ENCODE measurements around the gene CFAP251.
"Not testable (repeated sequence)": the region's sequence is repeated elsewhere in the genome, so short reads cannot be mapped to it uniquely, and the experiment has no call there.

Gene CFAP251

GRCh38 chr12:121917950-121918678 lies at the start of gene CFAP251:
CFAP251 (plus strand) TSS chr12:121918592; CDS start chr12:121921306, 2,714 bp downstream.
- peak; percentile 96 for DNase-seq

- not testable (repeated sequence) for DNase-seq
Measured at GRCh38 chr12:121869229-121869628, 49.2 kb upstream of the CFAP251 start.

- DNase-seq = no peak
Measured at GRCh38 chr12:121871467-121871866, 46.9 kb upstream of the CFAP251 start.

GRCh38 chr12:121872546-121873215 lies 45.7 kb upstream of the CFAP251 start:
- peak; percentile 12 to 31 for DNase-seq

GRCh38 chr12:121873216-121873569 lies 45.2 kb upstream of the CFAP251 start:
- no peak for DNase-seq

- no peak for DNase-seq
Measured at GRCh38 chr12:121874071-121874470, 44.3 kb upstream of the CFAP251 start.

GRCh38 chr12:121875582-121875981 lies 42.8 kb upstream of the CFAP251 start:
- no peak for DNase-seq

- DNase-seq = not testable (repeated sequence)
Measured at GRCh38 chr12:121876080-121876447, 42.3 kb upstream of the CFAP251 start.

GRCh38 chr12:121883315-121883660 lies 35.1 kb upstream of the CFAP251 start:
- no peak for DNase-seq

GRCh38 chr12:121885129-121885528 lies 33.3 kb upstream of the CFAP251 start:
- not testable (repeated sequence) for DNase-seq

- no peak for DNase-seq
Measured at GRCh38 chr12:121888083-121888477, 30.3 kb upstream of the CFAP251 start.

GRCh38 chr12:121888478-121889273 lies 29.7 kb upstream of the CFAP251 start, which contains the start of gene PSMD9:
PSMD9 (plus strand) TSS chr12:121888790; CDS start chr12:121888857, 67 bp downstream.
- DNase-seq = peak; percentile 99

GRCh38 chr12:121889274-121889624 lies 29.1 kb upstream of the CFAP251 start:
- peak; percentile 11 to 27 for DNase-seq

GRCh38 chr12:121889661-121890060 lies 28.7 kb upstream of the CFAP251 start:
- DNase-seq = not testable (repeated sequence)

- DNase-seq = no peak
Measured at GRCh38 chr12:121892673-121893561, 25.5 kb upstream of the CFAP251 start.

- peak in 1 of 2 experiments; percentile 39 for DNase-seq
Measured at GRCh38 chr12:121893961-121894460, 24.4 kb upstream of the CFAP251 start.

GRCh38 chr12:121894633-121895032 lies 23.8 kb upstream of the CFAP251 start:
- DNase-seq = no peak

GRCh38 chr12:121898287-121898686 lies 20.1 kb upstream of the CFAP251 start:
- no peak for DNase-seq

- no peak for DNase-seq
Measured at GRCh38 chr12:121899590-121899989, 18.8 kb upstream of the CFAP251 start.

GRCh38 chr12:121903202-121903601 lies 15.2 kb upstream of the CFAP251 start:
- DNase-seq = no peak

GRCh38 chr12:121905746-121906145 lies 12.6 kb upstream of the CFAP251 start:
- no peak for DNase-seq

- no peak for DNase-seq
Measured at GRCh38 chr12:121908702-121909101, 9.7 kb upstream of the CFAP251 start.
